GM10847 (cell line): ENCODE results near the gene EXOC4.

Experiments used
- POLR2A ChIP-seq: IDR thresholded peaks from 2 replicates; pipeline ENCODE4 v1.6.1; 2011; ENCODE audit not compliant: insufficient read length; ENCODE audit errors: extremely low read depth

EXOC4 gene

GRCh38 chr7:133727476-133728214 is 474.8 kb downstream of the EXOC4 start:
- TF ChIP-seq POLR2A = no peak

- no peak for TF ChIP-seq POLR2A
These were observed 477.5 kb downstream of the EXOC4 start for GRCh38 chr7:133730360-133730759.

- no peak for TF ChIP-seq POLR2A
These were observed 480.5 kb downstream of the EXOC4 start for GRCh38 chr7:133733401-133733800.

GRCh38 chr7:133735222-133735621 is 482.3 kb downstream of the EXOC4 start:
- no peak for TF ChIP-seq POLR2A

- TF ChIP-seq POLR2A = no peak
These were observed 486.9 kb downstream of the EXOC4 start for GRCh38 chr7:133739817-133740216.

- no peak for TF ChIP-seq POLR2A
These were observed 488.2 kb downstream of the EXOC4 start for GRCh38 chr7:133741078-133741477.

GRCh38 chr7:133741703-133742102 is 488.8 kb downstream of the EXOC4 start:
- TF ChIP-seq POLR2A = no peak

GRCh38 chr7:133742709-133743538 is 490.0 kb downstream of the EXOC4 start:
- TF ChIP-seq POLR2A = no peak

GRCh38 chr7:133744451-133744850 is 491.6 kb downstream of the EXOC4 start:
- TF ChIP-seq POLR2A = no peak

GRCh38 chr7:133746305-133746704 is 493.4 kb downstream of the EXOC4 start:
- no peak for TF ChIP-seq POLR2A

GRCh38 chr7:133746847-133747246 is 494.0 kb downstream of the EXOC4 start:
- TF ChIP-seq POLR2A = no peak

GRCh38 chr7:133748443-133749407 is 495.8 kb downstream of the EXOC4 start:
- TF ChIP-seq POLR2A = no peak

GRCh38 chr7:133750287-133750686 is 497.4 kb downstream of the EXOC4 start:
- TF ChIP-seq POLR2A = no peak

- TF ChIP-seq POLR2A = no peak
These were observed 498.2 kb downstream of the EXOC4 start for GRCh38 chr7:133751079-133751478.

GRCh38 chr7:133753513-133753912 is 500.6 kb downstream of the EXOC4 start:
- no peak for TF ChIP-seq POLR2A
